Left colon (tissue), 2 donors: Measurements from ENCODE around the gene GATA5. TPM values are rescaled to one million over a fixed set of nuclear protein-coding genes. Genes with fewer than 3 reads are reported as not detected.
A peak's percentile ranks its signal among the peaks of the same experiment; 100 is the strongest.

Source experiments
- ATAC-seq: fragments of 200-7000 bp; cut with Tn5 transposase; one replicate; pipeline ENCODE4 v1.9.1; 2020; ENCODE audit warnings: mild to moderate bottlenecking, moderate library complexity
- DNase-seq, 2 donors: peaks; one replicate each; pipeline ENCODE4 v3.0.0-alpha.2; 2020
- intact Hi-C, 2 donors: fragments of 100-400 bp; cut with DNase I in 1 of 2; cut with micrococcal nuclease in 1 of 2; formaldehyde crosslinking; loops; one replicate each; pipeline versions ENCODE4 v1.11.2 to v1.14.0; 2022; cut with DNase I, micrococcal nuclease
- total RNA-seq, 2 donors: library from RNA; stranded (reverse); fragmentation: NEBNext Ultra II Directional; extraction: Animal tissue kit (Norgen Biotek cat#: 25700); gene quantifications; one replicate each; pipeline ENCODE4 v1.2.1, GENCODE V29; 2021
- donor health status: DM: no; HTN: no; CAD: no.
- donor health status: DM: yes; HTN: yes; CAD: no.

Gene GATA5
- total RNA-seq, 2 donors from 2014 or later: not detected

- intact Hi-C loops: no loop called here
- DNase-seq (no peak), ATAC-seq (no peak)
These were observed 28.6 kb downstream of the GATA5 start for GRCh38 chr20:62446888-62447869.

DNA sequence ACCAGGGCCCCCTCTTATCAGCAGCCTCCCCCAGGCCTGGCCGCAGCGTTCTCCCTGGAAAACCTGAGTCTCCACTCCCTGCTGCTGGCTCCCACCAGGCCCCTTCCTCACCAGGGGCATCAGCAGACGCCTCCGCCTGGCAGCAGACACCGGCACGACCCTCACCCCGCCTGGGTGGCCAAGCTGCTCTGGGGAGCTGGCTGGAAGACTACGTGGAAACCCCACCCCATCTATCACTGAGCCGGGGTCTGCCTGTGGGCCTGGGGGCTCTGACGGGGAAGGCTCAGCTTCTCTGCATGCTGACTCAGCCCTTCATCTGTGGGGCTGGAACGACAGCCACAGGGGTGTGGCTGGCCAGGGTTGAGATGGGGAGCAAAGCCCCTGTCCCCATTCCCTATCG, 29.3 kb downstream of the GATA5 start:
- ATAC-seq (no peak), DNase-seq (no peak)
- intact Hi-C loops: no loop called here

DNA sequence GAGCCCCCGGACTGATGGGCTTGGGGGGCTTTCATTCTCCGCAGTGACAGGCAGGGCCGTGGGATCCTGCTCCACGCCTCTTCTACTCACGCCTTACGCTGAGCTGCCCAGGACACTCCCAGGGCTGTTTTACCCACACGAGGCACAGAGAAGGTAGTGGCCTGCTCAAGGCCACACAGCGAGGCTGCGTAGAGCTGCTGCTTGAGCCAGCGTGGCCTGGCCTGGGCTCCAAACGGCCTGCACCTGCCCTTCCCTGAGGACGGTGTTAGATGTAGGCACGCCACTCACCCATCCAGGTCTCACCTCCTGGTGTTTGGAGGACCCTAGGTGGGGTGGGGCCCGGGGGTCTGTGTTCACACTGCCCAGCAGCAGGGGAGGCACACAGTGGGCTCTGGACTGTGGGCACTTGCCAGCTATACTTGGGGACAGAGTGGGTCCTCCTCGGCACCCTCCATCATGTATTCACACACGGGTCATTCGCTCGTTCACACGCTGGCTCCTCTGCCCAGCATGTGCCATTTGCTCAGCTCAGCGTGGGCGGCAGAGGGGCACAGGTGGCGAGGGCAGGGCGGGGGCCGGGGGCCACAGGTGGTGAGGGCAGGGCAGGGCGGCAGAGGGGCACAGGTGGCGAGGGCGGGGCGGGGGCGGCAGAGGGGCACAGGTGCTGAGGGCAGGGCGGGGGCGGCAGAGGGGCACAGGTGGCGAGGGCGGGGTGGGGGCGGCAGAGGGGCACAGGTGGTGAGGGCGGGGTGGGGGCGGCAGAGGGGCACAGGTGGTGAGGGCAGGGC, 30.0 kb downstream of the GATA5 start:
- intact Hi-C loops: no loop called here
- DNase-seq (no peak), ATAC-seq (no peak)

GRCh38 chr20:62444286-62444685, 31.5 kb downstream of the GATA5 start:
- intact Hi-C loops: no loop called here

GRCh38 chr20:62441987-62442539, 33.7 kb downstream of the GATA5 start:
- ATAC-seq (no peak), DNase-seq (no peak)
- intact Hi-C loops: no loop called here

More at GRCh38 chr20:62444286-62444685, 31.5 kb downstream of the GATA5 start:
- DNase-seq (no peak), ATAC-seq (no peak)

- no peak for DNase-seq
- intact Hi-C loops: no loop called here
- no peak for ATAC-seq
These were observed 36.6 kb downstream of the GATA5 start for GRCh38 chr20:62439218-62439617.

GRCh38 chr20:62437927-62438326, 37.9 kb downstream of the GATA5 start:
- intact Hi-C loops: no loop called here

DNA sequence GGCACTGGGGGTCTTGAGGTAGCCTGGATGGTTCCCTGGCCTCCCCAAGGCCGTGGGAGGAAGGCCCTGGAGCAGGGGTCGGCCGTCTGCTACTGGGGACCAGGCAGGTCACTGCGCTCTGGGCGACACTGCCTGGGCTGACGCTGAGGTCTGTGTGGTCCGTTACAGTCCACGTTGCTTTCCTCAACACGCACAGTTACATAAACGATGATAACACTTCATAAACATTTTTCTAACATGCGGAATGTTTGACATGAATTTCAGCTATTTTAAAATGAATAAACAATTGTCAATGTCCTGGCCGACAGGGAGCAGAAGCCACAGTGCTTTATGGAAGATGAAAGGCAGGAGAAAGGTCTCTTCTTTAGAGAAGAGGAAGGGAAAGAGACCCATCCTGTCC, 38.3 kb downstream of the GATA5 start:
- DNase-seq (no peak), ATAC-seq (no peak)
- intact Hi-C loops: no loop called here

More at GRCh38 chr20:62437927-62438326, 37.9 kb downstream of the GATA5 start:
- DNase-seq: no peak
- ATAC-seq: no peak

DNA sequence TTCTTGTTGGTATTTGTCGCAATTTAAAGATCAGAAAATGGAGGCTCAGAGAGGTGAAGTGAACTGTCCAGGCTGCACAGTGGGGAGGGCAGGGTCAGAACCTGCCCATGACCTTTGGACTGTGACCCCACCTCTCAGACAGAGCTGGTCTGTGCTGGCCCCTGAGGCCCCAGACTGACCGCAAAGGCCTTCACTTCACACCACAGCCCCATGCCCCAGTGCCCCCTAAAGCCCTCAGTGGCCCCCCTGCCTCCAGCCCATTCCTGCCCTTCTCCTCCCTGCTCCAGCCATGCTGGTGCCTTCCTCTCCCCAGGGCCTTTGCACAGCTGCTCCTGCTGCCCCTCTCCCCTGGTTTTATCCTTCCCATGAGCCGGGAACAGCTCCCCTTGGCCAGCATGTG, 39.1 kb downstream of the GATA5 start:
- no peak for ATAC-seq
- DNase-seq: no peak
- intact Hi-C loops: no loop called here

DNA sequence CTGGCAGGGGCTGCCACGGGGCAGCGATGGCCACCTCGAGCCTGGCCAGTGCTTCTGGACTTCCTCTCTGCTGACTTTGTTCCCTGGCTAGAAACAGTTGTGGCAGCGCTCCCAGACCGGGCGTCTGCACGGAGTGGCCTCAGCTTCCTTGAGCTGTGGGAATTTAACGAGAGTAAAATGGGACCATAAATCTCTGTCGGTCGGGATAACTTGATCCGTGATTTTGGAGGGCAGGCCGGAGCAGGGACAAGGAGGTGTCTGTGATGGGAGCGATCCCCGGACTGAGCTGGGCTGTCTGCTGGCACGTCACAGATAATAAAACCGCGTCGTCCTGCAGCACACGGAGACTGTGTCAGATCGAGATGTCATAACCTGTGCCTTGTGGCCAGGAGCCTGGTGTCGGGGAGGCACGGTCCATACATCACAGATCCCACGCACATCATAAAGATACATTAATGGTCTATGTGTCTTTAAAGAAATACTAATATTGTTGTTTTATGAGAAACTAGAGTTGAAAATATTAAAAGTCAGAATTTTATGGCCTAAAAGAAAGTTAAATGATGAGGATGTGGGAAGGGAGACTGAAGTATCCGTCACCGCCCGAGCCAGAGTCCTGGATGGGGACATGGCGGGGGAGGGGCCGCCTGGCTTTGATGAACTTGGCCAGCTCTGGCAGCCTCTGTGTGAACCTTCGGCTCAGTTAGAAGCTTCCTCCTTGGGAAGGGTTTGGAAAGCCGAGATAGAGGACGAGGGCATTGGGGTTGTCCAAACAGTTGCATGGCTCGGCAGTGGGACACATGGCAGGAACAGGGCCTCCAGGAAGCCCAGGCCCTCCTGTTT, 41.9 kb downstream of the GATA5 start:
- peak; percentile 68 for ATAC-seq
- intact Hi-C loops: no loop called here
- peak; percentile 54 to 67 for DNase-seq

- DNase-seq: no peak
- ATAC-seq: no peak
- intact Hi-C loops: no loop called here
These were observed 44.8 kb downstream of the GATA5 start for GRCh38 chr20:62430866-62431447.

GRCh38 chr20:62430311-62430853, 45.4 kb downstream of the GATA5 start:
- no peak for DNase-seq
- no peak for ATAC-seq
- intact Hi-C loops: no loop called here

- intact Hi-C loops: no loop called here
- ATAC-seq: no peak
- no peak for DNase-seq
These were observed 46.1 kb downstream of the GATA5 start for GRCh38 chr20:62429455-62430310.

DNA sequence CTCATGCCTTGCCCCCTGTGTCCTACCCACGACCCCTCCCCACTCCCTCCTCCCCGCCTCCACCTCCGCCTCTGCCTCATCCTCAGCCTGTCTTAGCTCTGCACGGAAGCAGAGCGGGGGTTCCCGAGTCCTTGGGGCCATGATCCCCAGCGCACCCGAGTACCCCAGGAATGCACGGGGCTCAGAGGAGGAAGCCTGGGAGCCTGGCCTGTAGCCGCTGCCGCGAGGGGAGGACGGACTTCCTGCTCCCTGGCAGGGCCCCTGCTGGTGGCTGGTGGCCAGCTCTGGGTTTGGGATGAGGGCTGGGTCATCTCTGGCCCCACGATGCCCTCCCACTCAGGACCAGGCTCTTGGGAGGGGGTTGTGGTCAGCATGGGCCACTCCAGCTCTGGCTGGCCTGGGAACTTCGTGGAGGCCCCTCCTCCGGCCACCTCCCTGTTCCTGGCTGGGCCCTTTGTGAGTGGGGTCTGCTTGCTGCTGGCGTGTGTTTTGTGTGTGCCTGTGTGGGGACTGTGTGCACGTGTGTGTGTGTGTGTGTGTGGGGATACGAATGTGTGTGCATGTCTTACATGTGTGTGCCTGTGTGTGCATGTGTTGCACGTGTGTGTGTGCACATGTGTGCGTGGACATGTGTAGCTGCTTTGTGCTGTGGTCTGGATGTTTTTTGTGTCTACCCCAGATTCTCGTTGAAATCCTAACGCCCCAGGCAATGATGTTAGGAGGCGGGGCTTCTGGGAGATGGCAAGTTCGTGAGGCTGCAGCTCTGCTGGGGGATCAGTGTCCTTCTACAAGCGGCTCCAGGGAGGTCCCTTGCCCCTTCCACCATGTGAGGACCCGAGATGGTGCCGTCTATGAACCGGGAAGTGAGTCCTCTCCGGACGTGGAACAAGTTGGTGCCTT, 47.1 kb downstream of the GATA5 start:
- DNase-seq: peak in 1 of 2 donors; percentile 28
- ATAC-seq: peak; percentile 13
- intact Hi-C loops: no loop called here

GRCh38 chr20:62428002-62428372, 47.8 kb downstream of the GATA5 start:
- DNase-seq: peak; percentile 65 to 71
- ATAC-seq: peak; percentile 59

More at GRCh38 chr20:62428002-62428372, 47.8 kb downstream of the GATA5 start:
- intact Hi-C loops: no loop called here
